GM19395 (cell line): ENCODE measurements around the gene HOXA13.

Experiments
- ATAC-seq: cut with Tn5 transposase; IDR thresholded peaks from one replicate; pipeline ENCODE4 v1.9.1; 2021; ENCODE audit warnings: mild to moderate bottlenecking, moderate library complexity; ENCODE audit not compliant: unreplicated experiment

HOXA13 gene

DNA sequence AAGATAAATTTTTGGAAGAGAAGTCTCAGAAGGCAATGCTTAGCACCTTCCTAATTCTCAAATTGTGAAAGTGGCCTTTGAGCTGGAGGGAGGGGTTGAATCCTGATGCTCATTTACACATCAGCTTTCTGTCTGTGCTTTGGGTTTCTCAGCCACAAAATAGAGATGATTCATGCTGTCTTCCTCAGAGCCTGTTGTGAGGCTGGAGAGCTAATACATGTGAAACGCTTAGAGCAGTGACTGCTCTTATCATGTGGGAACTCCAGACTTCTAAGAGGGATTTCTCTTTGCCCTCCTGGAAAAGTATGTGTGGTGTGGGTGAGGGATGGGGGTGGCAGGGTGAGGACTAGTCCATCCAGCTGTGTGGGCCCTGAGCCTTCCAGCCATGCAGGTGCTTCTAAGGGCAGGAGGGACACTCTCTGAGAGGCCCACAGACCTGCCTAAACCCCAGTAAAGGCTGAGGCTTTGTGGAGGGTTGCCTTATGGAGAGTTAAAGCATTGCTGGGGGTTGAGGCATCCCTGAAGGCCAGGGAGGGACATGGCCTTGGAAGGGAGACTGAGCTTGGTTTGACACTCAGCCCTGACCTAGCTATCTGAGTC is 37.9 kb upstream of the HOXA13 start:
- no peak for ATAC-seq

DNA sequence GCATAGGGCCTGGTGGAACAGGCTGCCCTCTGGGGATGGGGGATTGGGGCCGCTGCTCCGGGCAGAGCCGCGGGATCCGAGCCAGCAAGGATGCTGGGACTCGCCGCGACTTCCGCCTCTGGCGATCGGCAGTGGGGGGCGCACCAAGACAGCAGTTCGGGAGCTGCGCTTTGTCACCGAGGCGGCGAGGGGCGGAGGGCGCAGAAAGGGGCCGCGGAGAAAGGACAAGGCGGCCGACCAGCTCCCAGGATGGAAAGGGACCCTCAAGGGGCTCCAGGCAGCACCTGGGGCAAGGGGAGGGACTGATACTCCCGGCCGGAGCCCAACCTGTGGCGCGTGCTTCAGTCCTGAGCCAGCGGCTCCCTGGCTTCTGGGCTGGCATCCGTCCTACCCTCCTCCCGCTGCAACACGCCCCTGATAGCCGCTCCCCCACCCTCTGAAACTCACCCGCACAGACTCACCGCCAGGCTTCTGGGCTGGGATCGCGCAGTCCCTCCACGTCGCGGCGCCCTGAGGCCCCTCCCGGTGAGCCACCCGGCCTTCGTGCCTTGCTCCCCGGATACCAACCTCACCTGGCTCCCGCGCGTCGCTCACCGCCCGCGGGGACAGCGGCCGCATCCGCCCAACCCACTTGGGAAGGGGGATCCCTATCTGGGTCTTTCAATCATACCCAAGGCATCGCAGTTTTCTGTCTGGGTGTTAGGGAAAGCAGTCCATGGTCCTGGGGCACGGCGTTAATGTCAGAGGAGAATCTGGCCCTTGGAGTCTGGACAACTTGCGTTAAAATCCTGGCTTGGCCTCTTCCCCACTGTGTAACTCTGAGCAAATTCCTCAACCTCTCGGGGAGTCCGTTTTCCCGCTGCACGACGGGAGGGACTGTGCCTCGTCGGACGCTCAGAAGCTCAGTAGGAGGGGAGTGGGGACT is 35.8 kb upstream of the HOXA13 start:
- no peak for ATAC-seq

DNA sequence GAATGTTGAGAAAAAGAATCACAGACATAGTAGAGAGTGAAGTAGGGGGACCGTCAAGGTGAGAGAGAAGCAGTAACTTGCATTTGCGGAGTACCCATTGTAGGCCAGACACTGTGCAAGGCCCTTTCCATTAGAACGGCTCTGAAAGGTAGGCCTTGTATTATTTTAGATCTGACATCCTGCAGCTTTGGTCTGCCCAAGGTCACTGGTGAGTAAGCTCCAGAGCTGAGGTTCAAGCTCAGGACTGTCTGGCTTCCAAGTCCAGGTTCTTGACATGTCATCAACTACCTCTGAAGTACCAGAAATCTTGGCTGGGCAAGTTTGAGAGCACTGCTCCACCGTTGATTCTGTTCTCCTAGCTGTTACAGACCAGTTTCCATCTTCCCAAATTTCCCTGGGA is 29.6 kb upstream of the HOXA13 start:
- ATAC-seq = no peak

- no peak for ATAC-seq
These were observed 25.4 kb upstream of the HOXA13 start for GRCh38 chr7:27224983-27225934.

GRCh38 chr7:27223941-27224575 is 24.2 kb upstream of the HOXA13 start:
- no peak for ATAC-seq

DNA sequence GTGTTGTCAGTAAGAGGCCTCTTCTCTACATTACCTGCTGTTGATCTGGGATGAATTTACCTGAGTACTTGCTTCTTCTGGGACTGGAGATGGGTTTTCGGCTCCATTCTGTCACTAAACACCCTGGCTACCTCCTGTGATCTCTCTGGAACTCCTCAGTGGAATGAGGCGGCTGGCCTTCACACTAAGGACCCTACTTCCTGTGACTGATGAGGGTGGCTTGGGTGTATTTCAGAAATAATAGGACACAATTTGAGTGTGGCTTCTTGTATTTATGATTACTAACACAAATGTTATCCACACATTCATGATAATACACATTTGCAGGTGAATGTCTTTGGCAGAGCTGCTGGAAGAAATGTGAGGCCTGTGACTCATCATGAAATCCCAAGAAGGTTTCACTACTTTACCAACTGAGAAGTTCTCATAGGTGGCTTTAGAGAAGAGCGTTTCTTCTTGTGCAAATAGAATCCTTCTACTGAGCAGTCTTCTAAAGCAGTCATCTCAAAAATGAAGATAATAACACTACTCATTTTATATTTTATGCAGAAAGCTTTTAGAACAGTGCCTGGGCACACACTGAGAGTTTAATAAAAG is 21.4 kb upstream of the HOXA13 start:
- no peak for ATAC-seq

GRCh38 chr7:27220440-27220955 is 20.6 kb upstream of the HOXA13 start:
- no peak for ATAC-seq

DNA sequence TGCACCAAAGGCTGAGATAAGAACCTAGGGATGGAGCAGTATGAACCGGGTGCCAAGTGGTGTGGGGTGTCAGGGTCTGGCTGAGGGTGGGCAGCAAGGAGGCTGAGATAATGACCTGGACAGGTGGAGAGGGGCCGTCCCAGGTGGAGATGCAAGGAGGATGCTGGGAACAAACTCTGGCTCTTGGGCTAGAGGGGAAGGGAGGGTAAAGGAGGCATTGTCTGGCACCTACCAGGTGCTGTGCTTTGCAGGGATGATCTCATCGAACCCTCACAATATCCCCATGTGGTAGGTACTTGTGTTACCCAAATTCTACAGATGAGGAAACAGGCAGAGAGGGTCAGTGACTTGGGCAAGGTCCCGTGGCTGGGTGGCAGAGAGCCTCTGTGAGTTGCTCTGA is 19.9 kb upstream of the HOXA13 start:
- no peak for ATAC-seq

GRCh38 chr7:27217951-27218350 is 18.1 kb upstream of the HOXA13 start:
- no peak for ATAC-seq

DNA sequence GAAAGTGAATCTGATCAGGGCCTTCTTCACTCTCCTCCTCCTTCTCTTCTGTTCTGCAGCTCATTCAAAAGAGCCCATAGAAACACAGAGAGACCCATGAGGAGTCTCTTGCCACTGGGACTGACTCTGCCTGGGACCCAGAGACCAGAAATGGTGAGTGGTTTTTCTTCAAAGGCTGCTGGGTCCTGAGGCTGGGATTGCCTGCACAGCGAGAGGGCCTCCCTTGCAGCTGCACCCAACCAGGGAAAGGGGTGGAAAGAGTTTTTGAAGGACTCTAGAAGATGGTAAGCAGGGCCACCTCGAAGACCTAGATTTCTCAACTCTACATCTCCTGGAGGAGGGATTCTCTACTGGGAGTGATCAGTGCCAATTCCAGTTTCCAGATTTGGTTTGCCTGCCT is 15.5 kb upstream of the HOXA13 start:
- ATAC-seq = no peak

DNA sequence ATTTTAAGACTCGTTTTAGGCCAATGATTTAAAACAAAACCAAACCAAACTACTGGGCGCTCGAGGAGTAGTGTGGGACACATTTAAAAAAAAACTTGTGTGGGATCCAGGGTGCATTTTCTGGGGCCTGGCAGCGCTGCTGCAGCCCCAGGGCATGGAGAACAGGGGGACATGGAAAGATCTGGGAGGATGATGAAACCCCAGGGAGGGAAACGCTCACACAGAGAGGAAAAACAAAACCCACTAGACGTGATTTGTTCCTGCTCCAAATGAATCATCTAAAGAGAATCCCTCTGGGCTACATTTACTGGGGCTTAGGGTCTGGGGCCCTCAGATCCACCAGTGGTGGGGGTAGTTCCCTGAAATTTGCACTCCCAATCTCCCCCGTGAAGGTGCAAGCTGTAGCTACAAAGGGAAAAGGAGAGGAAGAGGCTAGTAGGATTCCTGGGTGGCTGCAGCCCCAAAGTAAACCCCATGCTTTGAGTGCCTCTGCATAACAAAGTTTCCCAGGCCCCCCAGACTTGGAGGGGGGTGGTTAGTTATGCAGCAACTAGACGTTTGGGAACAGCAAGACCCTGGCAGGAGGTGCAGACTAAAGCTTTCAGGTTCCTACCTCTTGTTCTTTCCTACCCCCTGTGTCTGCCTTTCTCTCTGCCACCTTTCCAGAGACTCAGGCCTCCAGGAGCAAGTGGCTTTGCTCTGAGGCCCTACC is 14.5 kb upstream of the HOXA13 start:
- ATAC-seq = no peak

DNA sequence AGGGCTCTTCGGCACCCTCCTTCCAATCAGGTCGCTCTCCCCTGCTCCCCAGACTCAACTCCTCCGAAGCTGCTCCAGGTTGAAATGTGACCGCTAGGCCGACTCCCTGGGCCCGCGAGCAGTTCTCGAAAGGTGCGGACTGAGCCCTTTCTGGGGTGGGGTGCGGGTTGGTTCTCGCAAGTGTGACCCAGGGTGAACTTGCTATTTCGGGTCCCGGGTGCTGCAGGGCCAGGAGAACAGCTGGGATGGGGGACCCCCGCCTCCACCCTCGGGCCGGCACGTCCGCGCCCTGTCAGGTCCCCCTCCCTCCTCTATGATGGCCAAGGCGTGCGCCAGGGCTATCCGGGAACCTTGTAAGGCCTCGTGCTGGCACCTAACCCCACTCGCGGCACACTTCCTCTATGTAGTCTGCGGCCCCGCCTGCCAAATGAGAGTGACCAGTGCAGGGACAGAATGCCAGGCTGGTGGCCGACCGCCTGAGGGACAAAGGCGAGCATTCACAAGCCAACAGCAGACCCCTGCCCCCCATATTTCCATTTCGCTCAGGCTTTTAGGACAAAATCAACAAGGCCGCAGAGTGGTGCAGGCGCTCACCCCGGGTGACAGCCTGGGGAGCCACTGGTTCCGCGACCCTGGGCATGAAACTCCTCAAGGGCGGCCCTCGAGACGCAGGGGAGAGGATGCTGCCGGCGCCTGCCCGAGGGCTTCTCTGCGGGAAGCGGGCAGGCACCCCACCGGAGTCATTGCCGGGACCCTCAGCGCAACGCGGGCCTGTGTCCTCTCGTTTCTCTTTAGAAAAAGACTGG is 13.7 kb upstream of the HOXA13 start:
- no peak for ATAC-seq

DNA sequence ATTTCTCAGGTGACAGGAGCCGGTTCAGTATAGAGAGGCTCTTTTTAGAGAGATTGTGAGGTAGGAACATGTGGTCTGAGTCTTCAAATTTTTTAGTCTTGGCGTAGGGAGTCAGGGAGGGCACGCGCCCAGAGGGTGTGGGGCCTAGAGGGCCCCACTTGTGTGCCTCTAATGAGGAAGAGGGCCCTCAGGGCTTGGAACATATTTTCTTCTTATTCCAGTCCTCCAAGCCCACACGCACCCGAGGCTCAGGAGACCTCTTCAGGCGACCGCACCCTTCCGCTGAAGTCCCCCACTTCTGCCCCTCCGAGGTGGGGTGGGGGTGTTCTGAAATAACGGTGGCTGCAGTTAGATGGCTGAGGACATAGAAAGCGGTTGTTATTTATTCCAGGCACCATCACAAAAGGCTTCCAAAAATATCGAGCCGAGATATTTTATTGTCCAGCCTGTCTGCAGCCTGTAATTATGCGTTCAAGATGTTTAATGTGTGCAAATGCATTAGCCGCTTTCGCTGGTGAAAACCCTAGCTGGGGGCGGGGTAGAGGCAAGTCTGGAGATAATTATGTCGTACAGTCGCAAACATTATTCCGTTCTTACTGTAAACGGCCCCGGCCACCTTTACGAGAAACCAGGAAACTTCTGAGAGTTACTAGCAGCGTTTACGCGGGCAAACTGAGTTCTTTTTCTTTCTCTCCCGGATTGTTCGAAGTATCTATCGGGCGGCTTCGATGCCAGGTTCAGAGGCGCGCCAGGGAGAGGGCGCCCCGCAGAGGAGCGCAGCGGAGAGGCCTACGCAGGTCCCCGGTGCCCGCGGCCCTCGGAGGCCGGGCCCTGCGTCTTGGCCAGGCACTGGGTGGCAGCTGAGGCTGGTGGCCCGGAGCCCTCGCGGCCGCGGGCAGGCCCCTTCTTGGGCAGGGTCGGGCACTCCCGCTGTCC is 12.9 kb upstream of the HOXA13 start:
- no peak for ATAC-seq

DNA sequence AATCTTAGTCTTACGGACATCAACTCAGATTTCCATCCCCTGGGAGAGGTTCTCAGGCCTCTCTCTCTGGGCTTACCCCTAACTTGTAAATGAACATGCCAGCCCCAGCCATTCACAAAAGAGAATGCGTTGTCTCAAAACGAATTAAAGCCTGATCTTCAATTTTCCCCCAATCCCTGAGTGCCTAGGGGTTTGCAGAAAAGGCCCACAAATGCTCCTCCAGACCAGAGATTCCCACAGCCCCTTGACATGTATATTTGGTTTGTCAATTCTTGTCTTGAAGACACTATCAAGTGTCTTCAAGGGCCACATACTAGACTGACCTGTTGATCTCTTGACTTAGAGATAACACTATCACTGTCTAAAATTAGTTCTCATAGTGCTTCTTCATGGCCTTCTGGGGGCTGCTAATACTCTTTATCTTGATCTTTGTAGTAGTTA is 11.9 kb upstream of the HOXA13 start:
- ATAC-seq = no peak

- no peak for ATAC-seq
These were observed 11.2 kb upstream of the HOXA13 start for GRCh38 chr7:27211084-27211446.

DNA sequence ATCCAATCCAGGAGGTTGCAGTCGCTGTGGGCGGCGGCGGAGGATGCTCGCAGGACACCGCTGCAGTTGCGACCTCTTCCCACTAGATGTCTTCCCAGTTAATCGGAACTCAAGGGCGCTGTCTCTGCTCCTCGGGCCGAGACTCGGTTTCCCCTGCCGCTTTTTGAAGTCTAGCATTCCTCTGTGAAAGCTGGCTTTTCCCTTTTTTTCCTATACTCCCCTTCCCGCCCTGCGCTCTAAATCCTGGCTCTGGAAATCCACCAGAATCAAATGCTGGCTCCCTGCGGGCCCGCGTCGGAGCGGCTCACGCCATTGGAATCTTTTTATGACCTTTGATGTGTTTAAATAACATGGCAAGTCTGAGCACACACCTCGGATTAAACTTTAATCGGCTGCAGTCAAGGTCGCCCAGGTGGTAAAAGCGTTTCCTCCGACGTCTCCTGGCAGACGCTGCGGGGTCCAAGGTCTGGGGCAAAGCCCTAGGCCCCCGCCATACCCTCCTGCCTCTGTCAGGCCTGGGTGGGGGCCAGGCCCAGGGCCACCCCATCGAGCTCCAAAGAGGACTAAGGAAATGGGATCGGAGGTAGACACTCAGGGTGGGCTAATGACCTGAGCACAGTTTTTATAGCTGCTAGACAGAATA is 10.7 kb upstream of the HOXA13 start:
- ATAC-seq = no peak

DNA sequence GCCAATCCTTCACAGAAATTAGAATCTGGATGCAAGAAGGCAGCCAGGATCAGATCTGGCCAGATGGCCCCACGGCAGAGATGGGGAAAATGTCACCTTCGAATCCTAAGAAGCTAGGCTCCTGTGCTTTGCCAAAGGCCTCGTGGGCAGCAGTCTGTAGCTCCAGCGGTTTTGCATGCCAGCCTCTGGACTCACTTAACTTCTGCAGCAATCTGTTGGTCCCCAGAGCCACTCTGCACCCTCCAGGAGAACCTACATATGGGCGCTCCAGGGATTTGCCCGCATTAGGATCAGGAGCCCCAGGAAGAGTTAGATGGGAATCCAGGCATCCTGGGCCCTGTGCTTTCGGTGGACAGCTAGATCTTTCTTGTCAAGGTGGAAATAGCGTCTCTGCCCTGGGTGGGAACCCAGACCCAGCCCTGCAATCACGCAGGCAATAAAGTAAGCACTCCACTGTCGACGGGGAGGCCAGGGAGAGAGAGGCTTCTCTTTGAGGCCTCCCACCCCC is 10.1 kb upstream of the HOXA13 start:
- ATAC-seq = no peak
